GM20431 (cell line): ENCODE results near the gene PARL.

ENCODE experiments used
- in situ Hi-C: fragments of 300-500 bp; cut with MseI, MboI; formaldehyde crosslinking; loops from one replicate; pipeline ENCODE4 v1.15.0; 2020; ENCODE audit warnings: low sequenced_read_pairs; ENCODE audit not compliant: unreplicated experiment

The PARL gene, protein sequence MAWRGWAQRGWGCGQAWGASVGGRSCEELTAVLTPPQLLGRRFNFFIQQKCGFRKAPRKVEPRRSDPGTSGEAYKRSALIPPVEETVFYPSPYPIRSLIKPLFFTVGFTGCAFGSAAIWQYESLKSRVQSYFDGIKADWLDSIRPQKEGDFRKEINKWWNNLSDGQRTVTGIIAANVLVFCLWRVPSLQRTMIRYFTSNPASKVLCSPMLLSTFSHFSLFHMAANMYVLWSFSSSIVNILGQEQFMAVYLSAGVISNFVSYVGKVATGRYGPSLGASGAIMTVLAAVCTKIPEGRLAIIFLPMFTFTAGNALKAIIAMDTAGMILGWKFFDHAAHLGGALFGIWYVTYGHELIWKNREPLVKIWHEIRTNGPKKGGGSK

DNA sequence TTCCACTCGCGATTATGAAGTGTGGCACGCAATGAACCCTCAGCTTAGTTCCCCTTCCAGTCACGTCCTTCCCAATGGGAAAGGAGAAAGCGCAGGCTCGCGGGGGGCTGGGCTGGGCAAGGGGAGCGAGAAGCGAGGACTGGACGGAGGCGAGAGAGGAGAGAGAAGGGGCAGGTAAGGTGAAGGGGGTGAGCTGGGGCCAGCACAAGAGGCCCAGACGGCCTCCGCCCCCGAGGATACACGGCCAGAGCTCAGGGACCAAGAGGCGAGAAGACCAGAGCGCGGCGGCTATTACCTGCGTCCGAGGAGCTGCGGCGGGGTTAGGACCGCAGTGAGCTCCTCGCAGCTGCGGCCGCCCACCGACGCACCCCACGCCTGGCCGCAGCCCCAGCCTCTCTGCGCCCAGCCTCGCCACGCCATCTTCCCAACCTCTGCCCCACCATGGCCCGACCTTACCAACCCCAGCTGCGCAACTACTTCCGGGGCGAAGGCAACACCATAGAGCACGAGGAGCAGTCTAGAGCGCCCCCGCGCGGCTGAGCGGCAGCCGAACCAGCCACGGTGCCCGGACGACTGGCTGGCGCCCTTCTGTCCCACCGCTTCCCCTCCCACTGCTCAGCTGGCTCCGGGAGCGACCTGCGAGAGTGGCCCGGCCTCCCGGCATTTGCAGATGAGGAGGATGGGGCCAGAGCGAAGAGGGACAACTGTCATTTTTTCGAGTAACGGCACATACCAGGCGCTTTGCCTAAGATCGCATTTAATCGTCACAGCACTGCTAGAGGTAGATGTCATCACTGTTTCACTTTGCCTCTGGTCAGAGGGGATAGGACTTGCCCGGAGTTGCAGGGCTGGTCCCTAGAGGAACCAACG is at the start of gene PARL:
PARL (minus strand) TSS at position 454 of the 870 bp plus-strand sequence; CDS start at position 420, 34 bp downstream.
- in situ Hi-C loops: loop anchor here (25.0 kb wide), 1 partner anchor 353 kb away; the partner anchor contains the start of genes ALG3, EEF1AKMT4 and VWA5B2

DNA sequence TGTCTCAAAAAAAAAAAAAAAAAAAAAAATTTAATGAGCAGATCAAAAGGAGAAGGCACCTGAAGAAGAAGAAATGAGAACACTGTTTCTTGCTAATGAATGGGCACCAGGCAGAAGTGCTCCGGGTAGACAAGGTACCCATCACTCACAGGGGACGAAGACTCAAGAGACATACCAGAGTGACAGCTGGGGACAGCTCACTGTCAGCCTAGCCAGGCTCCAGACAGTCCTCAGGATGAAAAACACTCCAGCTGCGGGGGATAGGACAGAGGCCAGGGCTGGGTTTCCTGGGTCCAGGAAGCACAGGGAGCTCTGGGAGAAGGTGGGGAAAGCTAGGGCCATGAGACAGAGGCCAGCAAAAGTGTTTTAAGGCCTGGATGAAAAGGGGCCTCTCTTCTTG is 48.5 kb upstream of the PARL start:
- in situ Hi-C loops: no loop called here

DNA sequence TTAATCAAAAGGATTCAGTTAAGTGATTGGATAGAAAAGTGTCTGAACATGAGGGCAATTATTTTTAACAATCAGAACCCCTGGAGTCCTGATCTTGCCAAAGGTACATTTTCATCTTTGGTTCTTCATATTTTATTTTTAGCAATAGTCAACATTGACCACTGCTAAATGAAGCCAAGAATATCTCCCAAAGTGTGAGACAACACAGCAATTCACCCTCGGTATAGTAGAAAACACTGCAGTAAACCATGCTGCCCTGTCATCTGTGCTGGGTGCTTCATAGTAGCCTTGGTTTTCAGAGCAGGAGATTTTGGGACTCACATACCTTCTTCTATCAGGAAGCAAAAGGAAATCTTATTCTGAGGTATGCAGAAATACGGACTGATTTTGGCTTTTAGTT is 47.2 kb upstream of the PARL start:
- in situ Hi-C loops: no loop called here

DNA sequence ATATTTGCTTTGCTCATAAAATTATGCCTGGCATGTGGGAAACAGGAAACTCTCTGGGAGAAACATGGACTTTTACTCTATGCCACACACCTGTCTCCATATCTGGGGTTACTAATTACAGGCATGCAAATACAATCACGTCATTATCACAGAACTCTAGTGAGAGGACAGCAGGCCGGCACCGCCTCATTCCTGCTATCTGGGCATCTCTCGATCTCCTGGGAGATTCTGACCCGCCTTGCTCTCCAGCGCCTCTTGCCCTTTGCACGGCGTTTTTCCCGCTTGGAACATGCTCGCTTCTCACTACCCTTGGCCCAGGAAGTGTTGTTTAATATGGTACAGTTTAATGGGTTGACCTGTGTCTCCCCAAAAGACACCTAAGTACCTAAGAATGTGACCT is 45.4 kb upstream of the PARL start:
- in situ Hi-C loops: no loop called here

DNA sequence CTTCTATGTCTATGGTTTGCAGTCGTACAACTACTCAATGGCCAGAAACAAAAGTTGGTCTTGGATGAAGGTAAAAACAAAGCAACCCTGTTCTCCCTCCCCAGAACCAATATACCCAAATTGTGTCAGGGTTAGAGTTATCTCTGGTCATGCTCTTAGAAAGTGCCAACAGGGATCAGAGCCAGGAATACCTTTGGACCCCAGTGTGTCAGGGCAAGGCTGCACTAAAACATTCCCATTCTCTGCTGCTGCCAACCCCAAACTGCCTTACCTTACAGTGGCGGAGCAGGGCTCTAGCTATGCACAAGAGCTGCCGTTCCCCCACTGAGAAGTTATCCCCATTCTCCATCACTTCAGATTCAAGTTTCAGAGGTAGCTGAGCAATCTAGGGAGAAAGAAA is 42.4 kb upstream of the PARL start:
- in situ Hi-C loops: no loop called here

DNA sequence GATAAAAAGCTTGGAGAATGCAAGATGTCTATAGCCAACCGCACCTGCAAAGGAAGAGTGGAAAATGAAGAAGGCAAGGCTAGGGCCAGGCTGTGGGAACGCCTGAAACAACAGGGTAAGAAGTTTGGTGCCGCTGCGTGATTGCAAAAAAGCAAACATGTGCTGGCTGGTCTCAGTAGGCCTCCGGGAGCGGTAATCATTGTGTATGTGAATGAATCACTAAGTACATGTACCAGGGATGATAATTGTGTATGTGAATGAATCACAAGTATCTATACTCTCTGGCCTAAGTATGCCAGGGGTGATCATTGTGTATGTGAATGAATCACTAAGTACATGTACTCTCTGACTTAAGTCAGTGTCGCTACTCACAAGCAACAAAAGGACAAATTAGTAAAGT is 40.3 kb upstream of the PARL start:
- in situ Hi-C loops: no loop called here

DNA sequence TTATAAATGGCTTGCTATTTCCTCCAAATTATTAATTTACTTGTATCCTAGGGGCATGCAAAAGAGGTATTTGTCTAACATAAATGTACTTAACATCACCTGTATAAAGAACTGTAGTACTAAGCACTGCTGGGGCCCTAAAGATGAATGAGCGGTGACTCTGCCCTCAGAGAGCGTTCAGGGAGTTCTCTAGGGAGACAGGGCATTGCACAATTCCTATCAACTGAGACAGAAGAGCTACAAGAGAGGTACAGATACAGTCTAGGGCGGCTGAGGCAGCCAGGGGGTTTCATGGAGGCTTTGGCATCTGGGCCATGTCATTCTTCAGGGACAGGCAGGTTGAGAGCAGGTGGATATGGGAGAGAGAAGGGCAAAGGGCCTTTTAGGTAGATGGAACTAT is 39.9 kb upstream of the PARL start:
- in situ Hi-C loops: no loop called here

DNA sequence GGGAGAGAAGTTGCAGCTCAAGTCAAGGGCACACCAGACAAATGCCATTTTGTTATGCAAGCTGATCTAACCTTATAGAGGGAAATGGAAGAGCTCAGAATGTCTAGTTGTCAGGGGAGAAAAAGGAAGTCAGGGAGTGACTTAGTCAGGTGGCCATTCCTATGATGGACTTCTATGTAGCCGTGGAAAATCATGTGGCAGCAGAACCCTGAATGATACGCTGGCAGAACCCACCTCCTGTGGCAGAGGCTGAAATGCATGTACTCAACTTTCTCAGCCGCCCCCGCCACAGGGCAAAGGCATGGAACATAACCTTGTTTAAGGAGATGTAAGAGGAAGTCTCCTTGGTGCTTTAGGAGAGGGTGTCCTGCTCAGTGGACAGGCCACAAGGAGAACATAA is 37.7 kb upstream of the PARL start:
- in situ Hi-C loops: no loop called here

DNA sequence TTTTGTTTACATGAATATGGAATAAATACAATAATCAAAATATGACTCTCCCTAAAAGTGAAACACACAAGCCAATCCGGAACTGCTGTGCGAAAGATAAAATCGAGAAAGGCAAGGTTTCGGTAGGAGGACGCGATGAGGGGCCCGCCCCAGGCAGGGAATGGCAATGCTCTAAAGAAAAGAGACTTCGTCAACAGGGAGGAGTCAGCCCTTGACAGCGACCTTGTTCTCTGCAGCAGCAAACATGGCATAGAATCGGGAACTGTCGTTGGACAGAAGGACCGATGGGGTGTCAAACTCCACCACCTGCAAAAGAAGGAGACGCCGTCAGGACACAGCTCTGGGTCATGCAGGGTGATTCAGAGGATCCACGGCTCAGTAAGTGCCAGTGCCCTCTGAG is 36.4 kb upstream of the PARL start:
- in situ Hi-C loops: no loop called here

DNA sequence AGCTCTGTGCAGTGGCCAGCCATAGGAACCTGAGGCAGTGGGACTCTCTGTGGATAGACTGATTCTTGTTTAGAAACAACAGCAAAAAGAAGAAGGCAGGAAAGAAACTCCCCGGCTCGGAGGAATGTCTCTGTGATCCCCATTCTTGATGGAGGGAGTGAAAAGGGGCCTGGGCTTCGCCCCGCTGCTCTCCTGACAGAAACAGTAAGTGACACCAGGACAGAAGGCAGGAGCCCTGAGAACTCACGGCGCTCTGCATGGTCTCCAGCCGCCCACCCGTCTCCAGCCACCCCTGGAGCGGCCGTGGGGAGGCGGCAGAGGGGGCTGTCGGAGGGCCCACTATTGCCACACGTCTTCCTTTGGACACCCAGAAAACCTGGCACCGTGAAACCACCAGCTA is 35.7 kb upstream of the PARL start:
- in situ Hi-C loops: no loop called here

DNA sequence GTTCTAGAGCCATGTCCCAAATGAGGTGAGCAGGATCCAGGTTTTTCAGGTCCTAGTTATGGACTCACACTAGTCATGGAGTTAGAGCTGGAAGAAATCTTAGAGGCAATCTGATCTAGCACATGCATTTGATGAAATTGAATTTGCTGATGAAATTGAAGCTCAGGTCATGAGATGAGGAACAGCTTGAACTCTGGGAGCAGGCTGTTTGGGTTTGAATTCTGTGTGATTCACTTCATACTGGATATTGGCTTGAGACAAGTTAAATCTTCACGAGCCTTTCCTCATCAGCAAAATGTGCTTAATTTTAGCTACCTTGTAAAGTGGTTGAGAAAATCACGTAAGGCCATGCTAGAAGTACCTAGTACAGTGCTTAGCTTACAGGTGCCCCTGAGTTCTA is 33.5 kb upstream of the PARL start:
- in situ Hi-C loops: no loop called here

DNA sequence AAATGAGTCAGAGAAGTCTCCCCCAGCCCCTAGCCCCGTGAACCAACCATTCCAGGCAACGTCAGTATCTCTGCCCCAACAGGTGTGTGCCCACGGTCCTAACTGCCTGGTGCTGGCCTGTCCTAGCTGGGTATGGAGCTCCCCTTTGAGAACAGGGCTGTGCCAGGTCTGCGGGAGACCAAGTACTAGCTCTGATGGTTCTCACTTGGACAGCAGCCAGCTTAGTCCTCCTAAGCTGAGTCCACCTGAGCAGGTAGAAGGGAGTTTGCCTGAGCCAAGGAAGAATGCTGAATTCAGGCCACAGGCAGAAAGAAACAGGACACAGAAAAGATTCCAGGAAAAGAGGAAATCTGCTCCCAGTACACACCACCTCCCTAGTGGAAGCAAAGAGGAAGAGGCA is 33.1 kb upstream of the PARL start:
- in situ Hi-C loops: no loop called here

DNA sequence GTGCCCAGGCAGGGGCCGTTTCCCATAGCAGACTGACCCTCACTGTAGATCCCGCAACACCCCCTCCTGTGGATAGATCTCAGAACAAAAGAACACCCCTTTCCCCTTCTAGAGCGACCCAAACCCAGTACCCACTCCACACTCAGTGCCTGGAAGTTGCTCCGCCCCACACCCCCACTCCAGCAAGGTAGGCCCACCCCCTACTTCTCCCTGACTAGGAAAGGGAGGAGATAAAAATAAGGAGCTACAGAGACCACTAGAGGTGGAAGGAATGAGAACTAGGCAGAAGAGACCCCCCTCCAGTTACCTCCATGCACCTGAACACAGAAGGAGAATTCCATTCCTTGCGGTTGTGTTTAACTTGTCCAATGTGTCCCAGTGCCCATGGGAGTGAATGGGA is 30.2 kb upstream of the PARL start:
- in situ Hi-C loops: no loop called here

DNA sequence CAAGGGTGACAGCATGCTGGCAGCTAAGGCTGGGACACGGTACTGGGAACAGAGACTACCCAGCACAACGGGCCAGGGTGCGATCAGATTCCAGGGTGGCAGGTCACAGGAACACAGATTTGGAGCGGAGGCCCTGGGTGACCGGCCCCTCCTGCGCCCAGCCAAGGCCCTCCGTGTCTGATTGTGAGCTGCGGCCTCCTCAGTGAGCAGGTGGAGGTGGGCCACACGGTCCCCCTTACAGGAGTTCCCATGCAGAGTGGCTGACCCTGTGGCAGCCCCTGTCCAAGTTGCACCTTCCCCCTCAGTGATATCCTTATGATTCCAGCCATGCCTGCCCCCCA is 28.9 kb upstream of the PARL start:
- in situ Hi-C loops: no loop called here

DNA sequence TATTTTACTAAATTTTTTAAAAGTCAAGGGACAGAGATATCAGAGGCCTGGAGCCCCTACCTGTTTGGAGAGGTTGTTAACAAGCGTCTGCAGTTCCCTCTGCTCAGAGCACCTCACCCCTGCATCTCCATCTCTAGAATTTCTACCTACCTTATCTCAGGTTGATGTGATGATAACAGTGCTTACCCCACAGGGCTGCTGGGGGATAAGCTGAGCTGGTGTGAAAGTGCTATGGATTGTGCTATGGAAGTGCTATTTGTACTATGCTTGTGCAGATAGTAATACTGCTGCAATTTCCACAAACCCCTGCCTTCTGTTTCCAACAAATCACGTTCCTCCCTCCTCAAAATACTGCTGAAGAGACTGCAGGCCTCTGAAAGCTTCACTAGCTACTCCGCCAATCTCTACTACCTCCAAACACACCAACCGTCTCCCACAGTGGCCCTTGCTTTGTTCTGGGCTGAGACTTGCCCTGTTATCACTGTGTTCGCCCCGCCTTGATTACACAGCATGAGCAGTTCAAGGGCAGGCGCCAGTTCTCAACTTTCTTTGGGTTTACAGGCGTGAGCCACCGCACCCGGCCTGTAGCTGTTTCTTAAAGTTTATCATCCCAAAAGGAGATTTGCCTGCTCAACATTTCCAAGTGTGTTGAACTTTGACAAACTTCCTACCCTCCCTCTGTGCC is 28.4 kb upstream of the PARL start:
- in situ Hi-C loops: no loop called here

DNA sequence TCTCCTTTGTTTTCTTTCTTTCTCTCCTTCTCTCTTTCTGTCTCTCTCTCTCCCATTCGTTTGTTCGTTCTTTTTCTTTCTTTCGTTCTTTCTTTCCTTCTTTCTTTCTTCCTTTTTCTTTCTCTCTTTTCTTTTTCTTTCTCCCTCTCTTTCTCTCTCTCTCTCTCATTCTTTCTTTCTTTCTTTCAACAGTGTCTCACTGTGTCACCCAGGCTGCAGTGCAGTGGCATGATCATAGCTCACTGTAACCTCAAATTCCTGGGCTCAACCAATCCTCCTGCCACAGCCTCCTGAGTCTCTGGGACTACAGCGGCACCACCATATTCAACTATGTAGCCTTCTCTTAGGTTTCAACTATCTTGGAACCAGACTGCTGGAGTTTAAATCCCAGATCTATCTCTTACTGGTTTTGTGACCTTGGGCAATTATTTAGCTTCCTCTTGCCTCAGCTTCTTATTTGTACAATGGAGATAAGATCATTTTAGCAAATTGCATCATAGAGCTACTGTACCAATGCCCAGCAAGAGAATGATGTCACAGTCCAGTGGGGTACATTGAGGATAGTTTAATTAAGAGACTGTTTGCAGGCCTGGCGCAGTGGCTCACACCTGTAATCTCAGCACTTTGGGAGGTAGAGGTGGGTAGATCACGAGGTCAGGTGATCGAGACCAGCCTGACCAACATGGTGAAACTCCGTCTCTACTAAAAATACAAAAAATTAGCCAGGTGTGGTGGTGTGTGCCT is 27.3 kb upstream of the PARL start:
- in situ Hi-C loops: no loop called here

DNA sequence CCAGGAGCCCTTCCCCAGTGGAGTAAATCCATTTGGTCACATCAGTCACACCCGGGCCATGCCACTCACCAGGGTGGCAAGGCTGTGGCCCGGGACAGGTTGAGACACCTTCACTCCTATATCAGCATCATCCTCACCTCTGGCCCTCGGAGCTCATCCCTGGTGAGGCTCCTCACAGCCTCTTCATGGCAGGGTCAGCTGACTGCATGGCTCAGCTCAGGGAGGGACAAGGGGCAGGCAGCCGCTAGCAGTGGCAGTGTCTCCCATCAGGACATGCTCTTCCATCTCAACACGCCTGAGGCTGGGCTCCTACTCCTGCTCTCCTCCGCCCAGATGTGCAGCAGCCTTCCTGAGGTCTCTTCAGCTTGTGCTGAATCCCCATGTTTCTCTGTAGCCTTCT is 26.4 kb upstream of the PARL start:
- in situ Hi-C loops: no loop called here

DNA sequence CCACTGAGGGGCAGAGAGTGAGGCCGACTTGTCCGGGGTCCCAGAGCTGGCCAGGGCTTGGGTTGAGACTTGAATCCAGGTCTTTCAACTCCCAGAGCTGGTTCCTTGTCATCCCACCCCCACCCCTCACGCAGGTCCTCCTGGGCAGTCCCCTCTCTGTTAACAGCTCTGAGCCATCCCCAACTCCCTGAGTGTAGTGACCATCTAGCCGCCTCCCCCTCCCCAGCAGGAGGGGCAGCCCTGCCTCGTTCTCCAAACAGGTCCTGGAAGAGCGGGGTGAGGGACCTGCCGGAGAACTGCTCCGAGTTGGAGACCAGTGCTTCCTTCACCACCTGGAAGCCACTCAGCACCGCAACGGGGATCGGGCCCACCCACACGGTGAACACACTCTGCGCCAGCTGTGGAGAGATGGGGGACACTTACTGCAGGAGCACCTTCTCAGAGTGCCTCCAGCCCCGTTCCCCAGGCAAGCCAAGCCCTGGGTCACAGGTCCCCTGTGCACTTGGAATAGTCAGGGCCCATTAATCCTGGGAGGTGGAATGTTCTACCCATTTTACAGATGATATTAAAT is 24.4 kb upstream of the PARL start:
- in situ Hi-C loops: loop anchor here (10.0 kb wide), 1 partner anchor 106 kb away; the partner anchor contains the start of gene ABCC5

DNA sequence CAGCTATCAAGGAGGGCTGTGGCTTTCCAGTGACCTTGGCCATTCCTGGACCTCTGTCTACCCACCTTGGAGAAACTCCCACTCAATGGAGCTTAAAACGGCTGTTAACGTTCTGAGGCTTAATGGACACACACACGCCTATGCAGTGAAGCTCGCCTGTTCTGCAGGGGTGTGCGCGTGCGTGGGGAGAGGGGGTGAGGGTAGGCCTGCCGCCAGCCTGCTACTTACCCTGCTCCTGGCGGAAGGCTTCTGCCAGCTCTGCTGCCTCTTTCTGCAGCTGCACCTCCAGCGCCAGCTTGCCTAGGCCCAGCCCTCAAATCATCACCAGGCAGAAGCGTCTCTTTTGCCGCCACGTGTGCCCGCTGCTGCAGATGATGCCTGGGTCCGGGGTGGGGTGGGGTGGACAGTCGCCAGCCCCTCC is 23.2 kb upstream of the PARL start:
- in situ Hi-C loops: loop anchor here (10.0 kb wide), 1 partner anchor 107 kb away; the partner anchor contains the start of gene ABCC5

DNA sequence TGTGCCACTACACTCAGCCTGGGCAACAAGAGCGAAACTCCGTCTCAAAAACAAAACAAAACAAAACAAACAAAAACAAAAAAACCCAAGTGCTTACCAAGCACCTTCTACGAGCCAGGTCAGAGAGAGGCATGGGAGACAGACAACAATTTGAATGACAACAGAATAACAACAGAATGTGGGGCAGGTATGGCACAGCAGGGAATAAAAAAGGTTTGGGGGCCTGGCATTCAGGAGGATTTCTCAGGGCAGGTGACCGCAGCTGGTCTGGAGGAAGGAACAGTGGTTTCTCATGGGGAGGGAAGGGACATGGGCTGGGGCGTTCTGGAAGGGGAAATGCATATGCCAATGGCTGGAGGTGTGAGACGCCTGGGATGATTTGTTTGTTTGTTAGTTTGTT is 22.5 kb upstream of the PARL start:
- in situ Hi-C loops: loop anchor here (10.0 kb wide), 1 partner anchor 108 kb away; the partner anchor contains the start of gene ABCC5
